Muscle of arm (tissue), 12 donors: Measurements from ENCODE around the gene FRK. TPM values are rescaled to one million over a fixed set of nuclear protein-coding genes. Genes with fewer than 3 reads are reported as not detected.
"Not testable (repeated sequence)": the region's sequence is repeated elsewhere in the genome, so short reads cannot be mapped to it uniquely, and the experiment has no call there.

ENCODE experiments used
- DNase-seq: peaks from one replicate; pipeline ENCODE4 v3.0.0-alpha.2; 2013
- polyA plus RNA-seq, 12 donors: library from polyadenylated mRNA; unstranded; fragments of 120-200 nt; gene quantifications; one replicate each; pipeline ENCODE4 v1.2.1, GENCODE V29; 2013; ENCODE audit not compliant: insufficient read length in 12 of 12

The FRK gene
- polyA plus RNA-seq, 12 donors: 0.42 to 2.2 (median 0.68) TPM; not detected in 1

GRCh38 chr6:115945306-115945705 lies 115.4 kb downstream of the FRK start:
- DNase-seq: no peak

GRCh38 chr6:115944829-115945228 lies 115.9 kb downstream of the FRK start:
- DNase-seq: not testable (repeated sequence)

GRCh38 chr6:115937502-115937901 lies 123.2 kb downstream of the FRK start:
- not testable (repeated sequence) for DNase-seq

GRCh38 chr6:115935361-115935760 lies 125.3 kb downstream of the FRK start:
- no peak for DNase-seq

- no peak for DNase-seq
Measured at GRCh38 chr6:115934829-115935228, 125.9 kb downstream of the FRK start.

GRCh38 chr6:115934145-115934544 lies 126.5 kb downstream of the FRK start:
- no peak for DNase-seq

- no peak for DNase-seq
Measured at GRCh38 chr6:115932481-115932880, 128.2 kb downstream of the FRK start.

GRCh38 chr6:115928000-115928399 lies 132.7 kb downstream of the FRK start:
- DNase-seq: not testable (repeated sequence)

- DNase-seq: no peak
Measured at GRCh38 chr6:115922971-115923370, 137.7 kb downstream of the FRK start.

GRCh38 chr6:115914098-115914497 lies 146.6 kb downstream of the FRK start:
- DNase-seq: no peak

GRCh38 chr6:115909923-115910546 lies 150.7 kb downstream of the FRK start:
- DNase-seq: no peak

- no peak for DNase-seq
Measured at GRCh38 chr6:115908906-115909559, 151.7 kb downstream of the FRK start.

GRCh38 chr6:115905471-115905870 lies 155.2 kb downstream of the FRK start:
- DNase-seq: no peak

- no peak for DNase-seq
Measured at GRCh38 chr6:115902436-115902835, 158.3 kb downstream of the FRK start.

GRCh38 chr6:115901896-115902295 lies 158.8 kb downstream of the FRK start:
- no peak for DNase-seq

GRCh38 chr6:115899730-115900282 lies 160.9 kb downstream of the FRK start:
- no peak for DNase-seq

- DNase-seq: no peak
Measured at GRCh38 chr6:115898246-115898645, 162.4 kb downstream of the FRK start.

- DNase-seq: peak; percentile 48
Measured at GRCh38 chr6:115896538-115897129, 164.1 kb downstream of the FRK start.

- no peak for DNase-seq
Measured at GRCh38 chr6:115894426-115894992, 166.2 kb downstream of the FRK start.

GRCh38 chr6:115891750-115892149 lies 168.9 kb downstream of the FRK start:
- DNase-seq: no peak

- DNase-seq: no peak
Measured at GRCh38 chr6:115891111-115891669, 169.5 kb downstream of the FRK start.

- DNase-seq: no peak
Measured at GRCh38 chr6:115890238-115890637, 170.5 kb downstream of the FRK start.
